Fibroblast of skin of back (primary cell): ENCODE data around the gene GEN1.

Source experiments
- DNase-seq: peaks from one replicate; pipeline ENCODE4 v3.0.0-alpha.2; 2013

GEN1 gene

GRCh38 chr2:17752892-17753802 lies 791 bp upstream of the GEN1 start:
- DNase-seq: peak; percentile 65

GRCh38 chr2:17754773-17755425 lies 961 bp downstream of the GEN1 start:
- no peak for DNase-seq

GRCh38 chr2:17756668-17757067 lies 2.7 kb downstream of the GEN1 start:
- peak; percentile 50 for DNase-seq

GRCh38 chr2:17757321-17757720 lies 3.4 kb downstream of the GEN1 start:
- DNase-seq: peak; percentile 59

- no peak for DNase-seq
Observed at GRCh38 chr2:17758118-17758517, 4.2 kb downstream of the GEN1 start.

GRCh38 chr2:17759805-17760204 lies 5.9 kb downstream of the GEN1 start:
- no peak for DNase-seq

- DNase-seq: no peak
Observed at GRCh38 chr2:17762451-17762850, 8.5 kb downstream of the GEN1 start.

- no peak for DNase-seq
Observed at GRCh38 chr2:17763641-17764333, 9.8 kb downstream of the GEN1 start.

- DNase-seq: no peak
Observed at GRCh38 chr2:17765398-17765797, 11.5 kb downstream of the GEN1 start.

- DNase-seq: no peak
Observed at GRCh38 chr2:17768894-17769293, 15.0 kb downstream of the GEN1 start.

GRCh38 chr2:17771956-17772355 lies 18.0 kb downstream of the GEN1 start:
- no peak for DNase-seq

GRCh38 chr2:17772532-17772931 lies 18.6 kb downstream of the GEN1 start:
- DNase-seq: no peak

- DNase-seq: no peak
Observed at GRCh38 chr2:17780546-17780945, 26.6 kb downstream of the GEN1 start.

GRCh38 chr2:17781482-17781881 lies 27.5 kb downstream of the GEN1 start:
- DNase-seq: no peak

GRCh38 chr2:17786727-17787126 lies 32.8 kb downstream of the GEN1 start:
- DNase-seq: no peak

GRCh38 chr2:17788773-17789172 lies 34.8 kb downstream of the GEN1 start:
- DNase-seq: no peak

GRCh38 chr2:17790536-17790935 lies 36.6 kb downstream of the GEN1 start:
- DNase-seq: no peak

- DNase-seq: peak; percentile 60
Observed at GRCh38 chr2:17791121-17791816, 37.3 kb downstream of the GEN1 start.

GRCh38 chr2:17791817-17792130 lies 37.8 kb downstream of the GEN1 start:
- no peak for DNase-seq

GRCh38 chr2:17792515-17792914 lies 38.6 kb downstream of the GEN1 start:
- no peak for DNase-seq

GRCh38 chr2:17793296-17793695 lies 39.4 kb downstream of the GEN1 start:
- DNase-seq: no peak

GRCh38 chr2:17793803-17794354 lies 39.9 kb downstream of the GEN1 start:
- DNase-seq: peak; percentile 24

GRCh38 chr2:17795309-17795708 lies 41.4 kb downstream of the GEN1 start:
- DNase-seq: no peak
